Measurements from ENCODE around the gene TRIM22.
"Not testable (repeated sequence)": the region's sequence is repeated elsewhere in the genome, so short reads cannot be mapped to it uniquely, and the experiment has no call there.

Gene TRIM22

DNA sequence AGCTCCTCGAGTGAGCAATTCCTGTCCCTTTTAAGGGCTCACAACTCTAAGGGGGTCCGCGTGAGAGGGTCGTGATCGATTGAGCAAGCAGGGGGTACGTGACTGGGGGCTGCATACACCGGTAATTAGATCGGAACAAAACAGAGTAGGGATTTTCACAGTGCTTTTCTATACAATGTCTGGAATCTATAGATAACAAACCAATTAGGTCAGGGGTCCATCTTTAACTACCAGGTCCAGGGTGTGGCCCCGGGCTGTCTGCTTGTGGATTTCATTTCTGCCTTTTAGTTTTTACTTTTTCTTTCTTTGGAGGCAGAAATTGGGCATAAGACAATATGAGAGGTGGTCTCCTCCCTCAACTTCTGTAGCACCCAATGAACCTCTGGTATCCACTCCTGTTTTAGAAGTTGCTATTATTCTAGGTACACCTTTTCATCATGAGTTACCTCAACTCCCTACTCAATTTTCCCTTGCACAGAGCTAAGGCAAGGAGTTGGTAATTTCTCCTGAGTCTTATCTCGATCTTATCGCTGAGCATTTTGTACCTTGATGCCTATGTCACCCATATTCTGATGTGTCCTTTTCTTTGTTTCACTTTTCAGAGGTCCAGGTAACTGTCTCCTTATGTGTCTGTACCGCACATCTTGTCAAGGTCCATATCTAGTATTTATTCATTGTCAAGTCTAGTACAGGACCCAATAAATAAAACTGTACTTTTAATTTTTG, 1.8 kb downstream of the TRIM22 start:
- not testable (repeated sequence) for DNase-seq (ENCODE audit: low spot score)

DNA sequence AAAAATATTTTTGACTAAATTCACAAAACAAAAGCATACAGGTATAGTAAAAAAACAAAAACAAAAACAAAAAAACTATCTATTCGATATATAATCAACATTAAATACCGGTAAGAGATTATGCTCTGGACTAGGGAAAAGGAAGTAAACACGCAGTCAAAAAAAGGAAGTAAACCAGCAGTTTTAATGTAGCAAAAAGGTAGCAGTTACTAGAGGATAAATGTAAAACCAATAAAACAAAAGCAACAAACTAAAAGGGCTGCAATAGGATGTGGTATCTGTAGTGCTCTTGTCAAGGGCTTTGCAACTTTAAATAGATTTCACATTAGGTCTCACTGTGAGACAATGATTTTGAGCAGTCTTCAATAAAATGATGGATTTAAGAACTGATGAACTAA, 2.4 kb downstream of the TRIM22 start:
- DNase-seq (ENCODE audit: low spot score): peak; percentile 43

DNA sequence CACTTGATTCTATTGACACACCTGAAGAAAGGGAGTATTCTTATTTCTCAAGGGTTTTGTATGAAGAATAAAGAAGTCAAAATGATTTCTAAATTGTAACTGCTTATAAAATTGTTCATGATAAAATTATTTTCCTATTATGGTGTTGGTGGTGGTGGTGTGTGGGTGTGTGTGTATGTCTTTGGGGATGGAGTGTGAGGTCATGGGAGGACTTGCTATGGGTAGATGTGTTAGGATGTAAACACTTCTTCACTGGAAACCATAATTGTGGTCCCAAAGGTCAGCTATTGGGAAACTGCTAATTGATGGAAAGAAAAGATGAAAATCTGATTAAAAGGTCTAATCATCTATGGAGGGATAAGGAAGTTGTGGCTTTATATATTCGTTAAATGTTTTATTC, 5.1 kb downstream of the TRIM22 start:
- DNase-seq (ENCODE audit: low spot score): no peak

DNA sequence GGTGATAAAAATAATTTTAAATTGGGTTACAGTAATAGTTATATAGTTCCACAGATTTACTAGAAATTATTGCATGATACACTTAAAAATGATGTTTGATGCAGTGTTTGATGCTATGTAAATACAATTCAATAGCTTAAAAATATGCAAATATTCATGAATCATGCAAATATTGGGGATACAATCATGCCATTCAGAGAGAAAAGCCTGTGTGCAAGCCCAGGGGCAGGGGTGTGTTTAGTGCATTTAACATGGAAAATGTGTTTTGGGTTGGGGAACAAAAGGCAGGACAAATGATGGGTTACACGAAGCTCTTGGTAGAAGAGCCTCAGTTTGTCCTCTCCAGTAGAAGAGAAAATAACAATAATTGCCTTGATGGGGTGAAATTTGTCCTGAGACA, 6.0 kb downstream of the TRIM22 start:
- DNase-seq (ENCODE audit: low spot score): no peak

DNA sequence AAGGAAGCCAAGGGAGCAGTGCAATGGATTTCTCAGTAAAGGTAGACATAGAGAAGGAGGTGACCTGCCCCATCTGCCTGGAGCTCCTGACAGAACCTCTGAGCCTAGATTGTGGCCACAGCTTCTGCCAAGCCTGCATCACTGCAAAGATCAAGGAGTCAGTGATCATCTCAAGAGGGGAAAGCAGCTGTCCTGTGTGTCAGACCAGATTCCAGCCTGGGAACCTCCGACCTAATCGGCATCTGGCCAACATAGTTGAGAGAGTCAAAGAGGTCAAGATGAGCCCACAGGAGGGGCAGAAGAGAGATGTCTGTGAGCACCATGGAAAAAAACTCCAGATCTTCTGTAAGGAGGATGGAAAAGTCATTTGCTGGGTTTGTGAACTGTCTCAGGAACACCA, 6.6 kb downstream of the TRIM22 start:
- no peak for DNase-seq (ENCODE audit: low spot score)

DNA sequence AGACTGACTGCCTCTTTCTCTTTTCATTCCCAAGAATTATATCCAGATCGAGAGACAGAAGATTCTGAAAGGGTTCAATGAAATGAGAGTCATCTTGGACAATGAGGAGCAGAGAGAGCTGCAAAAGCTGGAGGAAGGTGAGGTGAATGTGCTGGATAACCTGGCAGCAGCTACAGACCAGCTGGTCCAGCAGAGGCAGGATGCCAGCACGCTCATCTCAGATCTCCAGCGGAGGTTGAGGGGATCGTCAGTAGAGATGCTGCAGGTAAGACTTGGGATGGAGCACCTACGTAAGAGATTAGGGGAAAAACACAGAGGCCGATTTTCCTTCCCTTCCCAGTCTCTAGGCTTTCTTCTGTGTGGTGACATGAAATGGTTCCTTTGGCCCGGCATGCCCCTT, 8.7 kb downstream of the TRIM22 start:
- no peak for DNase-seq (ENCODE audit: low spot score)

DNA sequence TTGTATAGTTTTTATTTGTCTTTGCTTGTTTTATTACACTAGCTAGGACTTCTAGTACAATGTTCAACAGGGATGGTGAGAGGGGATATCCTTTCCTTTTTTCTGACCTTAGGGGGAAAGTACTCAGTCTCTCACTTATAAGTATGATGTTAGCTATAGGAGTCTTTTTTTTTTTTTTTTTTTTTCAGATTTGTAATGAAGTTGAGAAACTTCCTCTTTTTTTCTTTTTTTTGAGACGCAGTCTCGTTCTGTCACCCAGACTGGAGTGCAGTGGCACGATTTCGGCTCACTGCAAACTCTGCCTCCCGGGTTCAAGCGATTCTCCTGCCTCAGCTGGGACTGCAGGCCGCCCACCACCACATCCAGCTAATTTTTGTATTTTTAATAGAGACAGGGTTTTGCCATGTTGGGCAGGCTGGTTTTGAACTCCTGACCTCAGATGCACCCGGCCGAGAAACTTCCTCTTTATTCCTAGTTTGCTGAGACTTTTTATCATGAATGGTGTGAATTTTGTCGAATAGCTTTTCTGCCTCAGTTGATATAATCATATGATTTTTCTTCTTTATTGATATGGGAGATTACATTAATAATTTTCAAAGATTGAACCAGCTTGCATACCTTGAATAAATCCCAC, 10.9 kb downstream of the TRIM22 start:
- no peak for DNase-seq (ENCODE audit: low spot score)

DNA sequence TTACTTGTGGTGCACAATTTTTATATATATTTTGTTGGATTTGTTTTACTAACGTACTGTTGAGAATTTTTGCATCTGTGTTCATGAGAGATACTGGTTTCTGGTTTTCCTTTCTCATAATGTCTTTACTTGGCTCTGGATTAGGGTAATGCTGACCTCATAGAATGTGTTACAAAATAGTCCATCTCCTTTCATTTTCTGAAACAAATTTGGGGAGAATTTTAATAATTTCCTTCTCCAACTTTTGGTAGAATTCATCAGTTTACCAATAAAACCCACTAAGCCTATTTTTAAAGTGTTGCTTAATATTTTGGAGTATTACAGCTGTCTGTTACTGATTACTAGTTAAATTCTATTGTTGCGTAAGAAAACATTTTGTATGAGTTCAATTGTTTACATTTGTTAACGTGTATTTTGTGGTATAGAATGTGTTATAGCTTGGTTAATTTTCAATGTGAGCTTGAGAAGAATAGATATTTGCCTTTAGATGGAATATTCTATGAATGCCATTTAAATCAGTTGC, 11.5 kb downstream of the TRIM22 start:
- DNase-seq (ENCODE audit: low spot score): no peak

DNA sequence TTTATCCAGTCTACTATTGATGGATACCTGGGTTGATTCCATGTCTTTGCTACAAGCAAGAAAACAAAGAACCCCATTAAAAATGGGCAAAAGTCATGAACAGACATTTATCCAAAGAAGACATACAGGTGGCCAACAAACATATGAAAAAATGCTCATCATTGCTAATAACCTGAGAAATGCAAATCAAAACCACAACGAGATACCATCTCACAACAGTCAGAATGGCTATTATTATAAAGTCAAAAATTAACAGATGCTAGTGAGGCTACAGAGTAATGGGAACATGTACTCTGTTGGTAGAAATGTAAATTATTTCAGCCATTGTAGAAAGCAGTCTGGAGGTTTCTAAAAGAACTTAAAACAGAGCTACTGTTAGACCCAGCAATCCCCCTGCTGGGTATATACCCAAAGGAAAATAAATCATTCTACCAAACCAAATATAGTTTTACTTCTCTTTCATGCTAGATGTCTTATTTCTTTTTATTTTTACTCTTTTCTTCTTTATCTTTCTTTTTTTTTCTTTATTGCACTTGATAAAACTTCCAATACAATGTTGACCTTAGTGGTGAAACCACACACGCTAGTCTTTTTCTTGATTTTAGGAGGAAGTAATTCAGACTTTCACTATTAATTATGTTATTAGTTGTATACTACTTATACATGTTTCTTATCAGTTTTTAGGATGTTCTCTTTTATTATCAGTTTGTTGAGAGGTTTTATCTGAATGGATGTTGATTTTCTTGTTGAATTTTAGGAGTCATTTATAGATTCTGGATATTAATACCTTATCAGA, 14.3 kb downstream of the TRIM22 start:
- no peak for DNase-seq (ENCODE audit: low spot score)

DNA sequence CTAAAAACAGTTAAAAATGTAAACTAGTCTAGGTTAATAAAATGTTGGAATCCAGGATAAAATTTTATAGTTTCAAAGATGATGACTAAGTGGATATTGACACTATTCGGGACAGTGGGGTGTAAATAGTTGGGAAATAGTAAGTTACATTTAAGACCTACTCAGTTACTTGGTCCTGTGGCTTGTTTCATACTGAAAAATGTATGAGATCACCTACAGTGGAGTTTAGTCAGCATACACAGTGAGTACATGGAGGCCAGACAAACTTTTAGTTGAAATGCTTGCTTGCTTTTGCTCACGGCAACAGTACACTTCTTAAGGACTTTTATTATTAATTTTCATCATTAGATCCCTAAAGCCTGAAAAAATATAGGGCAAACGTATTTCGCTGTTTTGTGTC, 16.1 kb downstream of the TRIM22 start:
- DNase-seq (ENCODE audit: low spot score): no peak

DNA sequence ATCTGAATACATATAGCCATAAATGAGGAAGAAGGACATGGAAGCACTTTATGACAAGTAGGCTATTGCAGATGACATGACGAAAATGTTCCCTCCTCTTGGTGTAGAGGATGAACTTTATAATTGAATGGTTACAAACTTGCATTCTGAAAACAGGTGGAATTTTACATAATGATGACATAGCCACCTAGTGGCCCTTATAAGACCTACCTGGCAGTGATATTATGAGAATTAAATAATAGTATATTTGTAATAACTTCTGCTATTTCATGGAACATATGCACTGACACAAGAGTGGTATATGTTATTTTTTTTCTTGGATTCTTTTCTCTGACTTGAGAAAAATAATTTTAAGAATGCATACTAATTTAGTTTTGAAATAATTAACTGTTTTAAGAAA, 22.9 kb downstream of the TRIM22 start:
- peak; percentile 39 for DNase-seq (ENCODE audit: low spot score)

DNA sequence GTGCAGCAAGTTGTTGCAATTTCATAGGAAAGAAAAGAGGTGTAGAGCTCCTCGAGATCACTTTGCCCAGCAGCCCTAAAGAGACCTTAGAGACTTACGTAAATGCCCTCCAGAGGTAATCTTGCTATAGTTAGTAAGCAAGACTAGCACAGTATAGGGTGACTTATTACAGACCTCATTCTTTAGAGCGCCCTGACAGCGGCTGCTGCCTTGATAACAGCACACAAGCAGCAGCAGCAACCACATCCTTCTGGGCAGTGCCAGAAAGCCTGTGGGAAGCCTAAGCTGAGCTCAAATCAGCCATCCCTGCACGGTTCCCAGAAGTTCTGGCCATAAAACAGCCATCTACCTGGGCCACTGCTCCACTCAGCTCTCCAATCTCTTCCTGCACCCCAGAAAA, 24.1 kb downstream of the TRIM22 start:
- no peak for DNase-seq (ENCODE audit: low spot score)

DNA sequence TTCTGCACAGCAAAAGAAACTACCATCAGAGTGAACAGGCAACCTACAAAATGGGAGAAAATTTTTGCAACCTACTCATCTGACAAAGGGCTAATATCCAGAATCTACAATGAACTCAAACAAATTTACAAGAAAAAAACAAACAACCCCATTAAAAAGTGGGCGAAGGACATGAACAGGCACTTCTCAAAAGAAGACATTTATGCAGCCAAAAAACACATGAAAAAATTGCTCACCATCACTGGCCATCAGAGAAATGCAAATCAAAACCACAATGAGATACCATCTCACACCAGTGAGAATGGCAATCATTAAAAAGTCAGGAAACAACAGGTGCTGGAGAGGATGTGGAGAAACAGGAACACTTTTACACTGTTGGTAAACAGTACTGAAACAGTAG, 26.9 kb downstream of the TRIM22 start:
- not testable (repeated sequence) for DNase-seq (ENCODE audit: low spot score)

DNA sequence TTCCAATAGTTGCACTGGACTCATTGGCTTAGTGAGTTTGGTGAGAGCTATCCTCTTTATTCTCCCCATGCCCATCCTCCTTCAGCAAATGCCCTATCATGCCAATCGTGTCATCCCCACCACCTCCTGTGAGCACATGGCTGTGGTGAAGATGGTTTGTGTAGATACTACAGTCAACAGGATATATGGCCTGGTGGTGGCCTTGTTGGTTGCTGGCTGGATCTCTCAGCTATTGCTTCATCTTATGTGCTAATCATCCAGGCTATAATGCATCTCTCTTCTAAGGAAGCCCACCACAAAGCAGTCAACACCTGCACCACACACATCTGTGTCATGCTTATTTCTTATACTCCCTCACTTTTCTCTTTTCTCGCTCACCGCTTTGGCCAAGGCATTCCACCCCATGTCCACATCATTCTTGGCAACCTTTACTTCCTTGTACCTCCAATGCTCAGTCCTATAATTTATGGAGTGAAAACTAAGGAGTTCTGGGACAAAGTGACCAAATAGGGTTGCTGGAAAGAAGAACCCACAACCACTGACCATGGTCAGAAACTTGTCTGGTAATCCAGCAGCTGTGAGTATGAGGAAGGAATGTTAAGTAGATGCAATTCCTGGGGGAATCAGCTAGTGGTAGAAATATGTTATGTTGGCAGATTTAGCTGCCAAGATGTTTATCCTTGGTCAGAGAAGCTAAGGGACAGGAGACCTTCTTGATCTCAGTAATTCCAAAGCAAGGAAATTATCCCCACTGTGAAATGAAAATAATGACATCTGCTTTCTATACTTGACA, 30.3 kb downstream of the TRIM22 start:
- DNase-seq (ENCODE audit: low spot score): no peak

DNA sequence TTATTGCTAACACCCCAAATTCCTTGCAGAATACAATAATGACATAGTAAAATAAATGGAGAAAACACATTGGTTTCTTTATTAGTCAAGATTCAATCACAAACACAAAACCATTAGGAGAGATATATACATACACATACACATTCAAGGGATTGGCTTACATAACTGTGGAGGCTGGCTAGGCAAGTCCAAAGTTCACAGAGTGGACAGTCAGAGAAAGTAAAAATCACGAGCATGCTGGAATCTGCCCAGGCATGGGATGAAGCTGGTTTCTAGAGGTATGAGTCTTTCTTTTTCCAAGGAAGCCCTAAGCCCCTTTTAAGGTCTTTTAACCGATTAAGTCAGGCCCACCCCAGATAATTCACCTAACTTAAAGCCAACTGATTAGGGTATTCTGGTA, 33.0 kb downstream of the TRIM22 start:
- no peak for DNase-seq (ENCODE audit: low spot score)

DNA sequence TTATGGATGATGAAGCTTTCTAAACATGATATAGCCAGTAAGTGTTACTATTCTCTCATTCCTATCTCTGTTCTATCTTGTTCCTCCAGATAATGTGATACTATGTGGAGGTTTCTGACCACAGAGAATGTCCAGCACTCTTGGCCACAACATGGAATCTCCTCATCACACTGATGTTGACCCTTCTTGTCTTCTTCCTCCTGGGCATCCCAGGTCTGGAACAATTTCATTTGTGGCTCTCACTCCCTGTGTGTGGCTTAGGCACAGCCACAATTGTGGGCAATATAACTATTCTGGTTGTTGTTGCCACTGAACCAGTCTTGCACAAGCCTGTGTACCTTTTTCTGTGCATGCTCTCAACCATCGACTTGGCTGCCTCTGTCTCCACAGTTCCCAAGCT, 36.8 kb downstream of the TRIM22 start:
- no peak for DNase-seq (ENCODE audit: low spot score)

DNA sequence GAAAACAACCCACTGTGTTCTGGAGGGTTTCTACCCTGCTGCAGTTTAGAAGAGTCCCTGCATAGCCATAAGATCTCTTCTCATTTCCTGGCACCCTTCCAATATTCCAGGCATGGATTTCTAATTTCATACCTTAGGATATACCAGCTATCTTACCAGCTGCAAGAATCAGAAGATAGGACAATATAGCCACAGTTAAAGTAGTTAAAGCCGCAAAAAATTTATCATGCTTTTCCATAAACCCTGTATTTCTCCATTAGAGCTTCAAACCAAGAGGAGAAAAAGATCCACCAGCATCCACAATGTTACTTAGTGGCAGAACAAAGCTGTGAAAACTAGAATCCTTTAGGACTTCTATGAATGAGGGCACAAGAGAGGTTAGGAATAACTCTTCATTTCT, 38.1 kb downstream of the TRIM22 start:
- DNase-seq (ENCODE audit: low spot score): no peak

DNA sequence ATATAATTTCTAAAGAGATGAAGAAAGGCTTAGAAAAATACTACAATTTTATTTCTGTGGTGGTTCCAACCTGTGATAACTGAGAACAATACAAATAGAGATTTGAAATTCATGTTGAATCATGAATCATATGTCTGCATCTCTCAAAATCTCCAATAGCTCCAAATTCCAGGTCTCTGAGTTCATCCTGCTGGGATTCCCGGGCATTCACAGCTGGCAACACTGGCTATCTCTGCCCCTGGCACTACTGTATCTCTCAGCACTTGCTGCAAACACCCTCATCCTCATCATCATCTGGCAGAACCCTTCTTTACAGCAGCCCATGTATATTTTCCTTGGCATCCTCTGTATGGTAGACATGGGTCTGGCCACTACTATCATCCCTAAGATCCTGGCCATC, 46.8 kb downstream of the TRIM22 start, which contains the start of gene OR56B1:
TSS of gene OR56B1 (plus strand) at position 53 of the 400 bp plus-strand sequence. CDS start at position 122, 69 bp downstream.
- DNase-seq (ENCODE audit: low spot score): no peak

DNA sequence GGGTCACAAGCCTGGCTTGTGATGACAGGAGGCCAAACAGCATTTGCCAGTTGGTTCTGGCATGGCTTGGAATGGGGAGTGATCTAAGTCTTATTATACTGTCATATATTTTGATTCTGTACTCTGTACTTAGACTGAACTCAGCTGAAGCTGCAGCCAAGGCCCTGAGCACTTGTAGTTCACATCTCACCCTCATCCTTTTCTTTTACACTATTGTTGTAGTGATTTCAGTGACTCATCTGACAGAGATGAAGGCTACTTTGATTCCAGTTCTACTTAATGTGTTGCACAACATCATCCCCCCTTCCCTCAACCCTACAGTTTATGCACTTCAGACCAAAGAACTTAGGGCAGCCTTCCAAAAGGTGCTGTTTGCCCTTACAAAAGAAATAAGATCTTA, 47.5 kb downstream of the TRIM22 start:
- DNase-seq (ENCODE audit: low spot score): no peak

DNA sequence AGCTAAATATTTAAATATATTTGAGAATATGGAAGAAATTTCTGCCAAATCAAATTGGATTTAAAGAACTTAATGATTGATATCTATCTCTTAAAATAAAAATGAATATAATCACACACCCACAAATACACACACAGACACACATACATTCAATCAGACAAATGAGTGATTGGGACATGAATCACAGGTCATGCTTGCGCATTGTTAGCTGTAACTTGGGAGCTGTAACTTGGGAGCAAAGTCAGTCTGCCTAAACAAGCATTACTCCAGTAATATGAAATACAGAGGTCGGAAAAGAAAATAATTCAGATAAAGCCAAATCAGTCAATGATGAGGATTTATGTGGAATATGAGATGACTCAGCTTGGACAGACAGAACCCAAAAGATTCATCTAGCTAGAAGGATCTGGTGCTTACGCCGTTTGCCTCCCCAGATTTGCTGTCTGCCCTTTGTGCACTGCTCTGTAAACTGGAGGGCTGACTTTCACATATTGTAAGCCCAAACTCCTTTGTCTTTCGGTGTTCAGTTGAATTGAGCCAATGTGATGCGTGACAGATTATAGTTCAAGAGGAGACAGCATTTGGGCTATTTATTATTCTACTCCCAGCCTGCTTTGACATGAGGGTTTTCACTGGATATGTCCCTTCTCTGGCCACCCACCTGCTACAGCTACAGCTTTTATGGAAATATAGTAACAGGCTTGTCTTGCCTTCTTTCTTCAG, 48.2 kb downstream of the TRIM22 start:
- no peak for DNase-seq (ENCODE audit: low spot score)

DNA sequence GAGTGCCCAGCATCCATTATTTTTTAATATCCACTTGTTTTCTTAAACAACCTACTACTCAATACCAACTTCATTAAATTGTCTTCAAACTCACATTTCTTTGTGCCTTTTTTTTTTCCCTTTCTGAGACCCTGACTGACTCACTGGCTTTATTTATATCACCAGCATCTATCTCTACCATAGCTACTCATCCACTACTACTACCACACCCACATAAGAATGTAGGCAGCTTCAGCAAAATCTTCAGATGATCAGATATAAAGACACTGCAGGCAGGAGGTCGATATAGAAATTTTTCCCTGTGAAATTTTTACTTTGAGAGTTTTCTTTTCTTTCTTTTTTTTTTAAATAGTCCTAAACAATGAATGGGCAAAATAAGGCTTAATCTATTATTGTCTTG, 48.8 kb downstream of the TRIM22 start:
- DNase-seq (ENCODE audit: low spot score): no peak
